Upper lobe of left lung (tissue), 6 donors: ENCODE data around the gene ALDH3B2. TPM values are rescaled to one million over a fixed set of nuclear protein-coding genes. Genes with fewer than 3 reads are reported as not detected.
"Not testable (repeated sequence)": the region's sequence is repeated elsewhere in the genome, so short reads cannot be mapped to it uniquely, and the experiment has no call there.

Experiments
- ATAC-seq, 2 donors: fragments of 200-7000 bp; cut with Tn5 transposase; one replicate each; pipeline ENCODE4 v1.9.1; 2022; ENCODE audit warnings: mild to moderate bottlenecking in 2 of 2, moderate library complexity in 2 of 2; ENCODE audit not compliant: low FRiP score in 2 of 2
- DNase-seq, 2 donors: peaks; one replicate each; pipeline ENCODE4 v3.0.0-alpha.2; 2019 to 2020
- H3K27ac ChIP-seq, 4 donors: fragments of 200-600 bp; sonication (generic); one replicate each; pipeline ENCODE4 v1.5.1; 2016 to 2019
- H3K27me3 ChIP-seq, 4 donors: fragments of 200-600 bp; sonication (generic); one replicate each; pipeline ENCODE4 v1.5.1; 2017 to 2019
- H3K36me3 ChIP-seq, 4 donors: fragments of 200-600 bp; sonication (generic); one replicate each; pipeline ENCODE4 v1.5.1; 2016 to 2019
- H3K4me1 ChIP-seq, 4 donors: fragments of 200-600 bp; sonication (generic); one replicate each; pipeline ENCODE4 v1.5.1; 2018 to 2019
- H3K4me3 ChIP-seq, 4 donors: fragments of 200-600 bp; sonication (generic); one replicate each; pipeline ENCODE4 v1.5.1; 2017 to 2019; ENCODE audit warnings: mild to moderate bottlenecking in 2 of 4, moderate library complexity in 1 of 4
- H3K9me3 ChIP-seq, 4 donors: fragments of 200-600 bp; sonication (generic); one replicate each; pipeline ENCODE4 v1.5.1; 2018 to 2019
- CTCF ChIP-seq, 6 experiments: fragments of 450-650 bp in 4 of 6; fragments of 200-600 bp in 2 of 6; sonication (generic) in 2 of 6; IDR thresholded peaks; one replicate each; pipeline ENCODE4 v1.5.1; 2016 to 2019; ENCODE audit warnings: antibody characterized with exemption in 6 of 6
- EP300 ChIP-seq, 4 donors: sonication (generic); formaldehyde crosslinking; IDR thresholded peaks; one replicate each; pipeline ENCODE4 v1.5.1; 2017; ENCODE audit warnings: antibody characterized with exemption in 4 of 4, control low read depth in 2 of 4
- POLR2A ChIP-seq, 4 donors: fragments of 450-650 bp; IDR thresholded peaks; one replicate each; pipeline ENCODE4 v1.5.1; 2016 to 2017; ENCODE audit warnings: antibody characterized with exemption in 4 of 4, mild to moderate bottlenecking in 2 of 4
- POLR2AphosphoS5 ChIP-seq, 2 donors: sonication (generic); formaldehyde crosslinking; IDR thresholded peaks; one replicate each; pipeline ENCODE4 v1.5.1; 2017; ENCODE audit warnings: antibody characterized with exemption in 2 of 2
- WGBS, 2 donors: methylation state at CpG; one replicate each; pipeline ENCODE4 v1.1.5; 2017 to 2018; 5-methylcytosine and 5-hydroxymethylcytosine counted together
- total RNA-seq, 6 donors: library from RNA; depleted of rRNA in 4 of 6; stranded (reverse); fragments of >200 nt in 4 of 6; gene quantifications; one replicate each; pipeline versions ENCODE4 v1.1.0 to v1.2.1, GENCODE V29; 2016 to 2021
- donor health status: DM: no; HTN: no; CAD: no; lungs with moderate emphysema.
- donor health status: DM: no; HTN: yes; CAD: no; lungs with severe emphysema.

ALDH3B2 gene
- total RNA-seq, 6 donors from 2014 or later: 0.30 to 6.4 (median 0.86) TPM; not detected in 1

GRCh38 chr11:67694875-67695555 lies 20.6 kb upstream of the ALDH3B2 start:
- H3K36me3 ChIP-seq: no peaks in the 10 kb centered on the region
- ATAC-seq (no peak), DNase-seq (no peak)
- 90 to 92% methylated on average over 28 of the region's 28 CpGs for WGBS, 2 donors
- TF ChIP-seq POLR2AphosphoS5 (IDR thresholded peaks at IDR 0.05): no peak
- no peak for TF ChIP-seq POLR2A (IDR thresholded peaks at IDR 0.05)
- TF ChIP-seq CTCF (IDR thresholded peaks at IDR 0.05): no peak
- no peak for TF ChIP-seq EP300 (IDR thresholded peaks at IDR 0.05)
- no peaks in the 10 kb centered on the region for H3K27me3 ChIP-seq
- no peaks in the 10 kb centered on the region for H3K9me3 ChIP-seq
- no peak overlapping the region for H3K27ac ChIP-seq
- H3K4me3 ChIP-seq: no peak overlapping the region
- no peaks in the 10 kb centered on the region for H3K4me1 ChIP-seq

GRCh38 chr11:67691149-67691548 lies 16.7 kb upstream of the ALDH3B2 start:
- H3K27me3 ChIP-seq: no peaks in the 10 kb centered on the region
- H3K27ac ChIP-seq: no peak overlapping the region
- no peaks in the 10 kb centered on the region for H3K9me3 ChIP-seq
- H3K4me1 ChIP-seq: no peaks in the 10 kb centered on the region
- no peaks in the 10 kb centered on the region for H3K36me3 ChIP-seq
- WGBS, 2 donors: 50 to 56% methylated on average over 2 of the region's 2 CpGs
- TF ChIP-seq POLR2AphosphoS5 (IDR thresholded peaks at IDR 0.05) (no peak), POLR2A (IDR thresholded peaks at IDR 0.05) (no peak), CTCF (IDR thresholded peaks at IDR 0.05) (no peak), EP300 (IDR thresholded peaks at IDR 0.05) (no peak)
- DNase-seq (no peak), ATAC-seq (no peak)
- no peak overlapping the region for H3K4me3 ChIP-seq

- ATAC-seq: no peak
- Histone ChIP-seq H3K4me3 (no peak overlapping the region), H3K27me3 (no peaks in the 10 kb centered on the region), H3K9me3 (no peaks in the 10 kb centered on the region), H3K4me1 (no peaks in the 10 kb centered on the region), H3K36me3 (no peaks in the 10 kb centered on the region), H3K27ac (no peak overlapping the region)
- TF ChIP-seq POLR2AphosphoS5 (IDR thresholded peaks at IDR 0.05): no peak
- no peak for TF ChIP-seq CTCF (IDR thresholded peaks at IDR 0.05)
- no peak for TF ChIP-seq EP300 (IDR thresholded peaks at IDR 0.05)
- no peak for TF ChIP-seq POLR2A (IDR thresholded peaks at IDR 0.05)
- DNase-seq: no peak
- WGBS, 2 donors: 78 to 82% methylated on average over 4 of the region's 4 CpGs
Observed at GRCh38 chr11:67689178-67689577, 14.8 kb upstream of the ALDH3B2 start.

GRCh38 chr11:67687986-67688385 lies 13.6 kb upstream of the ALDH3B2 start:
- no peaks in the 10 kb centered on the region for H3K27me3 ChIP-seq
- H3K27ac ChIP-seq: no peak overlapping the region
- DNase-seq (no peak), ATAC-seq (no peak)
- H3K9me3 ChIP-seq: no peaks in the 10 kb centered on the region
- no peaks in the 10 kb centered on the region for H3K4me1 ChIP-seq
- H3K36me3 ChIP-seq: no peaks in the 10 kb centered on the region
- TF ChIP-seq CTCF (IDR thresholded peaks at IDR 0.05) (no peak), POLR2AphosphoS5 (IDR thresholded peaks at IDR 0.05) (no peak), EP300 (IDR thresholded peaks at IDR 0.05) (no peak), POLR2A (IDR thresholded peaks at IDR 0.05) (no peak)
- 88 to 89% methylated on average over 2 of the region's 2 CpGs for WGBS, 2 donors
- H3K4me3 ChIP-seq: no peak overlapping the region

GRCh38 chr11:67685641-67686332 lies 11.4 kb upstream of the ALDH3B2 start:
- not testable (repeated sequence) for H3K9me3 ChIP-seq, H3K4me3 ChIP-seq, DNase-seq, H3K27ac ChIP-seq, H3K27me3 ChIP-seq, ATAC-seq, H3K36me3 ChIP-seq, H3K4me1 ChIP-seq
- 58 to 64% methylated on average over 8 of the region's 8 CpGs for WGBS, 2 donors

- DNase-seq, H3K27me3 ChIP-seq, H3K36me3 ChIP-seq, H3K9me3 ChIP-seq, H3K4me1 ChIP-seq, H3K27ac ChIP-seq, ATAC-seq, H3K4me3 ChIP-seq: not testable (repeated sequence)
- WGBS, 2 donors: 67 to 69% methylated on average over 14 of the region's 14 CpGs
Observed at GRCh38 chr11:67682126-67683034, 8.0 kb upstream of the ALDH3B2 start.
